ENCODE results near the gene POLR2F. TPM values are rescaled to one million over a fixed set of nuclear protein-coding genes. Genes with fewer than 3 reads are reported as not detected.
A peak's percentile ranks its signal among the peaks of the same experiment; 100 is the strongest.
"Not testable (repeated sequence)": the region's sequence is repeated elsewhere in the genome, so short reads cannot be mapped to it uniquely, and the experiment has no call there.

Gene POLR2F
- total RNA-seq, 1 donor from 2014 or later: 81.1 TPM

DNA sequence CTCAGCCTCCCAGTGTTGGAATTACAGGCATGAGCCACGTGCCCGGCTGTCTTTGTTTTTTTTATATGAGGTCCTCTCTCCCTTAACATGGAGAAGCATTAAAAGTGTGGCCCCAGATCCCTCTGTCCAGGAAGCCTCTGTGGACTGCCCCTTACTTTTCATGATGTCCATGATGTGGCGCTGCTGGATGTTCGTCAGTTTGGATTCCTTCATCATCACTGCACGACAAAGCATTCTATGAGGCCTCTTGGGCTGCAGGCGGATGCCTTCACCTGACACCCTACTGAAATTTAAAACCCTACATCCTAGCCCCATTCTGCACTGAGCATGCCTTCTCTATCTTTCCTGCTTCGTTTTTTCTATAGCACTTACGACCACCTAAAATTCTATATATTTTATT lies 2.2 kb upstream of the POLR2F start:
- no peak for DNase-seq (ENCODE audit: extremely low spot score, unreplicated experiment)
- Mint-ChIP-seq H3K36me3 (ENCODE audit: unreplicated experiment) (no peaks in the 10 kb centered on the region), H3K27me3 (ENCODE audit: unreplicated experiment) (no peaks in the 10 kb centered on the region), H3K27ac (ENCODE audit: unreplicated experiment) (peak overlapping the region; percentile 28), H3K9me3 (ENCODE audit: unreplicated experiment) (no peaks in the 10 kb centered on the region), H3K4me3 (ENCODE audit: unreplicated experiment) (peak overlapping the region; percentile 11), H3K4me1 (ENCODE audit: unreplicated experiment) (peaks cover 29% of the 10 kb centered on the region)
- TF ChIP-seq, protein P1, sequence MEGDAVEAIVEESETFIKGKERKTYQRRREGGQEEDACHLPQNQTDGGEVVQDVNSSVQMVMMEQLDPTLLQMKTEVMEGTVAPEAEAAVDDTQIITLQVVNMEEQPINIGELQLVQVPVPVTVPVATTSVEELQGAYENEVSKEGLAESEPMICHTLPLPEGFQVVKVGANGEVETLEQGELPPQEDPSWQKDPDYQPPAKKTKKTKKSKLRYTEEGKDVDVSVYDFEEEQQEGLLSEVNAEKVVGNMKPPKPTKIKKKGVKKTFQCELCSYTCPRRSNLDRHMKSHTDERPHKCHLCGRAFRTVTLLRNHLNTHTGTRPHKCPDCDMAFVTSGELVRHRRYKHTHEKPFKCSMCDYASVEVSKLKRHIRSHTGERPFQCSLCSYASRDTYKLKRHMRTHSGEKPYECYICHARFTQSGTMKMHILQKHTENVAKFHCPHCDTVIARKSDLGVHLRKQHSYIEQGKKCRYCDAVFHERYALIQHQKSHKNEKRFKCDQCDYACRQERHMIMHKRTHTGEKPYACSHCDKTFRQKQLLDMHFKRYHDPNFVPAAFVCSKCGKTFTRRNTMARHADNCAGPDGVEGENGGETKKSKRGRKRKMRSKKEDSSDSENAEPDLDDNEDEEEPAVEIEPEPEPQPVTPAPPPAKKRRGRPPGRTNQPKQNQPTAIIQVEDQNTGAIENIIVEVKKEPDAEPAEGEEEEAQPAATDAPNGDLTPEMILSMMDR (IDR thresholded peaks at IDR 0.05): no peak

DNA sequence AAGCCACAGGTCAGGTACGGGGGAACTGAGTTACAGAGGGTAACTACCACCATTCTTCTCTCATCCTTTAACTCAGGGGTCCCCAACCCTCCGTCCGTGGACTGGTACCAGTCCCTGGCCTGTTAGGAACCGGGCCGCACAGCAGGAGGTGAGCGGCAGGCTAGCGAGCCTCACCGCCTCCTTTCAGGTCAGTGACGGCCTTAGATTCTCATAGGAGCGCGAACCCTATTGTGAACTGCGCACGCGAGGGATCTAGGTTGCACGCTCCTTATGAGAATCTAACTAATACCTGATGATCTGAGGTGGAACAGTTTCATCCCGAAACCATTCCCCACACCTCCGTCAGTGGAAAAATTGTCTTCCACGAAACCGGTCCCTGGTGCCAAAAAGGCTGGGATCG lies 870 bp upstream of the POLR2F start:
- Mint-ChIP-seq H3K4me3 (ENCODE audit: unreplicated experiment) (peak overlapping the region; percentile 100), H3K4me1 (ENCODE audit: unreplicated experiment) (peaks cover 29% of the 10 kb centered on the region), H3K27ac (ENCODE audit: unreplicated experiment) (peak overlapping the region; percentile 94), H3K36me3 (ENCODE audit: unreplicated experiment) (peaks cover 11% of the 10 kb centered on the region)
- not testable (repeated sequence) for H3K9me3 Mint-ChIP-seq (ENCODE audit: unreplicated experiment); DNase-seq (ENCODE audit: extremely low spot score, unreplicated experiment); H3K27me3 Mint-ChIP-seq (ENCODE audit: unreplicated experiment)

DNA sequence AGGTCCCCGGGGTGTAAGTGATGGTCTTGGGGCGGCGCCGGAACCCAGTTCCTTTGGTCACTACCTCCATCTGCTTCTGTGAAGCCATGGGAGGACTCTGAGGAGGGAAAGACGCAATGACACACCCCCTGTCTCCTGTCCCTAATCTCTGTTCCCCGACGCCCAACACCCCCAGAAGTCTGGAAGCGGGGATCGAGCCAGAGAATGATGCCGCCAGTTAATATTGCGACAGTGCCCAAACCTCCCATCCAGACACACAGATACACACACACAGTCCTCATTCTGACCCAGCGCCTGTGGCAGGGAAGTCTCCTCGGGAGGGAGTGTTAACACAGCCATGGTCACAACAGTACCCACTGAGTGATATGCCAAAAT lies 450 bp upstream of the POLR2F start:
- Mint-ChIP-seq H3K27me3 (ENCODE audit: unreplicated experiment) (no peaks in the 10 kb centered on the region), H3K36me3 (ENCODE audit: unreplicated experiment) (peaks cover 14% of the 10 kb centered on the region), H3K9me3 (ENCODE audit: unreplicated experiment) (no peaks in the 10 kb centered on the region), H3K27ac (ENCODE audit: unreplicated experiment) (peak overlapping the region; percentile 94), H3K4me3 (ENCODE audit: unreplicated experiment) (peak overlapping the region; percentile 100), H3K4me1 (ENCODE audit: unreplicated experiment) (peaks cover 29% of the 10 kb centered on the region)
- no peak for DNase-seq (ENCODE audit: extremely low spot score, unreplicated experiment)
- TF ChIP-seq, protein P1 (IDR thresholded peaks at IDR 0.05): no peak

DNA sequence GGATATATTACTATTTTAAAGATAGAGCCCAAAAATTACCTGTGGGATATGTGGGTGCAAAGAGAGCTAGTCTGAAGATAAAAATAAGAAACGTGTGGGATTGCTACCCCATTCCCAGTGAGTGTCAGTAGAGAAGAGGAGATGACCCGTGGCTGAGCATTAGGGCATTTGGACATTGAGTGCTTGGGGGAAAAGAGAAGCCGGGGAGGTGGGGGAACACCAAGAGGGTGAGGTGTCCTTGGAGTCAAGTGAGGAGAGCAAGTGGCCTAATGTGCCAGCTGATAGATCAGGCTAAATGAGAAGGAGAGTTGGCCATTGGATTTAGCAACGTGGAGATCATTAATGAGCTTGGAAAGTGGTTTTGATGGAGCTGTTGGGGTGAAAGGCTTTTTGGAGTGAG lies 1.2 kb downstream of the POLR2F start:
- H3K9me3 Mint-ChIP-seq (ENCODE audit: unreplicated experiment): no peaks in the 10 kb centered on the region
- H3K27ac Mint-ChIP-seq (ENCODE audit: unreplicated experiment): peak overlapping the region; percentile 94
- H3K4me1 Mint-ChIP-seq (ENCODE audit: unreplicated experiment): peaks cover 29% of the 10 kb centered on the region
- DNase-seq (ENCODE audit: extremely low spot score, unreplicated experiment): no peak
- peaks cover 27% of the 10 kb centered on the region for H3K36me3 Mint-ChIP-seq (ENCODE audit: unreplicated experiment)
- H3K4me3 Mint-ChIP-seq (ENCODE audit: unreplicated experiment): peak overlapping the region; percentile 100
- no peaks in the 10 kb centered on the region for H3K27me3 Mint-ChIP-seq (ENCODE audit: unreplicated experiment)
- TF ChIP-seq, protein P1 (IDR thresholded peaks at IDR 0.05): no peak

DNA sequence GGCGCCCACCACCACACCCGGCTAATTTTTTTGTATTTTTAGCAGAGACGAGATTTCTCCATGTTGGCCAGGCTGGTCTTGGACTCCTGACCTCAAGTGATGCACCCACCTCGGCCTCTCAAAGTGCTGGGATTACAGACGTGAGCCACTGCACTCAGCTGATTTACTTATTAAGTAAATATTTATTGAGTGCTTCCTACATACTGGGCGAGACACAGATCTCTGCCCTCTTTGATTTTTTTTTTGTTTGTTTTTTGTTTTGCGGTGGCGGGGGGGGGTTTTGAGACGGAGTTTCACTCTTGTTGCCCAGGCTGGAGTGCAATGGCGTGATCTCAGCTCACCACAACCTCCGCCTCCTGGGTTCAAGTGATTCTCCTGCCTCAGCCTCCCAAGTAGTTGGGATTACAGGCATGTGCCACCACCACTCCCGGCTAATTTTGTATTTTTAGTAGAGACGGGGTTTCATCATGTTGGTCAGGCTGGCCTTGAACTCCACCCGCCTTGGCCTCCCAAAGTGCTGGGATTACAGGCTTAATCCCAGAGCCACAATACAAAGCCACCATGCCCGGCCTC lies 2.4 kb downstream of the POLR2F start:
- H3K4me1 Mint-ChIP-seq (ENCODE audit: unreplicated experiment): peaks cover 29% of the 10 kb centered on the region
- H3K4me3 Mint-ChIP-seq (ENCODE audit: unreplicated experiment); H3K27me3 Mint-ChIP-seq (ENCODE audit: unreplicated experiment); H3K9me3 Mint-ChIP-seq (ENCODE audit: unreplicated experiment); H3K27ac Mint-ChIP-seq (ENCODE audit: unreplicated experiment); DNase-seq (ENCODE audit: extremely low spot score, unreplicated experiment): not testable (repeated sequence)
- H3K36me3 Mint-ChIP-seq (ENCODE audit: unreplicated experiment): peaks cover 30% of the 10 kb centered on the region

DNA sequence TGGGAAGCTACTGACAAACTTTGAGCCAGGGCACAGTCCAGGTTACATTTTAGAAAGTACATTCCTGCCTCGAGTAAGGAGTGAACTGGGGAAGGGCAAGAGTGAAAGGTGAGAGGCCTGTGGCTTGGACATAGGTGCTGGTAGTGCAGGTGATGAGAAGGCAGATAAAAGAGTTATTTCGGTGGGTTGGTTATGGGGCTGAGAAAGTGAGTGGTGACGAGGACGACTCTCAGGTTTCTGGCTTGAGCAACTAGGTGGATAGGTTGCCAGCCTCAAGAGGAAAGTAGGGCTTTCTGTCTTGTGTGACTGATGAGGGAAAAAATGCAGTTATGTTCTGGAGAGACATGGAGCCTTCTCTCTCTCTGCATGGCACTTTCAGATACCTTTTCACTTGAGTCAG lies 3.7 kb downstream of the POLR2F start:
- Mint-ChIP-seq H3K36me3 (ENCODE audit: unreplicated experiment) (peaks cover 40% of the 10 kb centered on the region), H3K9me3 (ENCODE audit: unreplicated experiment) (no peaks in the 10 kb centered on the region), H3K4me3 (ENCODE audit: unreplicated experiment) (no peak overlapping the region), H3K27me3 (ENCODE audit: unreplicated experiment) (no peaks in the 10 kb centered on the region), H3K27ac (ENCODE audit: unreplicated experiment) (no peak overlapping the region), H3K4me1 (ENCODE audit: unreplicated experiment) (peaks cover 26% of the 10 kb centered on the region)
- DNase-seq (ENCODE audit: extremely low spot score, unreplicated experiment): no peak
- TF ChIP-seq, protein P1 (IDR thresholded peaks at IDR 0.05): no peak

All from osteocyte (in vitro differentiated cells).